ENCODE data around the gene UST.
A peak's percentile ranks its signal among the peaks of the same experiment; 100 is the strongest.
"Not testable (repeated sequence)": the region's sequence is repeated elsewhere in the genome, so short reads cannot be mapped to it uniquely, and the experiment has no call there.

UST gene

GRCh38 chr6:148904896-148905870, 158.4 kb downstream of the UST start:
- DNase-seq: no peak
- ATAC-seq: no peak

- ATAC-seq: no peak
These were observed 159.1 kb downstream of the UST start for GRCh38 chr6:148905901-148906300.

GRCh38 chr6:148906386-148906785, 159.6 kb downstream of the UST start:
- ATAC-seq: no peak
- no peak for DNase-seq

More at GRCh38 chr6:148905901-148906300, 159.1 kb downstream of the UST start:
- DNase-seq: no peak

GRCh38 chr6:148907573-148907972, 160.7 kb downstream of the UST start:
- DNase-seq: no peak
- no peak for ATAC-seq

- DNase-seq: no peak
- no peak for ATAC-seq
These were observed 165.4 kb downstream of the UST start for GRCh38 chr6:148912252-148912651.

- no peak for ATAC-seq
- DNase-seq: no peak
These were observed 169.0 kb downstream of the UST start for GRCh38 chr6:148915810-148916209.

GRCh38 chr6:148916485-148916884, 169.7 kb downstream of the UST start:
- DNase-seq, ATAC-seq: not testable (repeated sequence)

- ATAC-seq: no peak
- DNase-seq: no peak
These were observed 177.6 kb downstream of the UST start for GRCh38 chr6:148924226-148925012.

GRCh38 chr6:148925701-148926100, 178.9 kb downstream of the UST start:
- DNase-seq (no peak), ATAC-seq (no peak)

- ATAC-seq (no peak), DNase-seq (no peak)
These were observed 179.6 kb downstream of the UST start for GRCh38 chr6:148926478-148926877.

GRCh38 chr6:148927586-148927985, 180.8 kb downstream of the UST start:
- no peak for DNase-seq
- no peak for ATAC-seq

GRCh38 chr6:148928811-148929210, 182.0 kb downstream of the UST start:
- DNase-seq (no peak), ATAC-seq (no peak)

- DNase-seq (no peak), ATAC-seq (no peak)
These were observed 185.4 kb downstream of the UST start for GRCh38 chr6:148932208-148932607.

GRCh38 chr6:148932731-148933130, 185.9 kb downstream of the UST start:
- ATAC-seq (no peak), DNase-seq (no peak)

GRCh38 chr6:148934539-148934938, 187.7 kb downstream of the UST start:
- ATAC-seq: no peak
- no peak for DNase-seq

- no peak for ATAC-seq
- no peak for DNase-seq
These were observed 188.1 kb downstream of the UST start for GRCh38 chr6:148934961-148935360.

GRCh38 chr6:148935705-148936435, 189.0 kb downstream of the UST start:
- no peak for ATAC-seq
- no peak for DNase-seq

- ATAC-seq: no peak
- DNase-seq: no peak
These were observed 196.6 kb downstream of the UST start for GRCh38 chr6:148943451-148943850.

GRCh38 chr6:148944608-148945007, 197.8 kb downstream of the UST start:
- DNase-seq: no peak
- ATAC-seq: no peak

GRCh38 chr6:148945301-148946021, 198.6 kb downstream of the UST start:
- ATAC-seq: no peak
- DNase-seq: no peak

GRCh38 chr6:148947621-148948444, 201.0 kb downstream of the UST start:
- DNase-seq (peak; percentile 82), ATAC-seq (peak; percentile 57)

Data from stimulated activated naive CD8-positive, alpha-beta T cell treated with anti-CD3 and anti-CD28 coated beads, Interleukin-15, Interleukin-2, amounts not matched to agents 100 U/mL and 50 U/mL, for 24 hours (primary cell).